ENCODE results near the gene USP3. TPM values are rescaled to one million over a fixed set of nuclear protein-coding genes. Genes with fewer than 3 reads are reported as not detected.
A peak's percentile ranks its signal among the peaks of the same experiment; 100 is the strongest.

USP3 gene
- total and polyA plus RNA-seq, 10 of the 15 experiments (the other 5 are each of a cell fraction or from before 2014, with no cell fraction given): 23.8 to 64.5 (median 50.3) TPM

- intact Hi-C loops (cut with micrococcal nuclease; ENCODE audit: unreplicated experiment): loop anchor here (1.0 to 10.0 kb wide), 4 partner anchors 10 to 681 kb away; partner anchors contain the start of genes CIAO2A, SNX1 and SNX22
- H3K9ac ChIP-seq (ENCODE audit: control insufficient read depth, insufficient read depth, low read length): peak overlapping the region; percentile 80
- peak overlapping the region; percentile 99 for H3K4me2 ChIP-seq (ENCODE audit: control insufficient read depth, insufficient read depth)
- TF ChIP-seq MTA3 (IDR thresholded peaks at IDR 0.05; ENCODE audit: borderline replicate concordance, low read length) (peak; percentile 84), CBX3 (IDR thresholded peaks at IDR 0.05; ENCODE audit: borderline replicate concordance, low read depth) (no peak), SKIL (IDR thresholded peaks at IDR 0.05; ENCODE audit: low read depth, poor library complexity, severe bottlenecking) (peak; percentile 88), EED (IDR thresholded peaks at IDR 0.05; ENCODE audit: low read depth) (peak; percentile 91), RELB (IDR thresholded peaks at IDR 0.05; ENCODE audit: low read depth) (peak; percentile 92), TCF3 (IDR thresholded peaks at IDR 0.05; ENCODE audit: borderline replicate concordance, insufficient read depth, low read depth, low read length) (0 out of 2 replicates have a peak, but pooled peaks have one; percentile 52), CEBPZ (IDR thresholded peaks at IDR 0.05; ENCODE audit: low read depth, low read length) (no peak), SMAD5 (IDR thresholded peaks at IDR 0.05; ENCODE audit: low read depth) (no peak), PRDM15 (CRISPR knock-in tag; IDR thresholded peaks at IDR 0.05) (no peak)
These were observed 30.2 kb upstream of the USP3 start for GRCh38 chr15:63473999-63474809.

More at GRCh38 chr15:63473999-63474809, 30.2 kb upstream of the USP3 start:
- RAD21 ChIA-PET (ENCODE audit: unreplicated experiment): interaction anchor here (0.7 to 11.9 kb wide), 12 partner anchors 10 to 126 kb away, joined by 3 to 197 read pairs (median 14); partner anchors contain the start of genes FBXL22 and USP3
- Histone ChIP-seq H3K27ac (ENCODE audit: control insufficient read depth, insufficient read depth) (peak overlapping the region; percentile 100), H2AFZ (ENCODE audit: control insufficient read depth, low read depth, low read length) (peak overlapping the region; percentile 37; the same call in 1 of the 2 replicates), H3K4me1 (ENCODE audit: control insufficient read depth, insufficient read depth, low read length) (peaks cover 62% of the 10 kb centered on the region), H3K36me3 (ENCODE audit: control insufficient read depth in 2 of 2, insufficient read depth in 2 of 2, low read length in 1 of 2) (no peaks in the 10 kb centered on the region), H3K4me3 (peak overlapping the region; percentile 59), H3K79me2 (ENCODE audit: control insufficient read depth, insufficient read depth, low read length) (no peaks in the 10 kb centered on the region; the same call in 1 of the 2 replicates), H3K9me3 (replicated peaks; ENCODE audit: control insufficient read depth, insufficient read depth, low read length) (no peaks in the 10 kb centered on the region), H3K27me3 (replicated peaks in 1 of 2; ENCODE audit: control insufficient read depth in 2 of 2, insufficient read depth in 2 of 2, low read length in 1 of 2) (no peaks in the 10 kb centered on the region), H4K20me1 (ENCODE audit: control insufficient read depth, insufficient read depth) (no peaks in the 10 kb centered on the region)
- FAIRE-seq (peak; percentile 71), DNase-seq (ENCODE audit: low read depth, low spot score) (peak; percentile 97), ATAC-seq (peak; percentile 80)
- 1% methylated on average over 4 of the region's 4 CpGs for WGBS (ENCODE audit: insufficient coverage, insufficient replicate concordance, low lambda C conversion rate, missing lambda C conversion rate)
- BruUV-seq (replicated peaks): no TSS peak
- in situ Hi-C loops (cut with MboI): no loop called here
- SMC1A ChIA-PET (ENCODE audit: uncharacterized antibody, unreplicated experiment): interaction anchor here (0.6 to 6.8 kb wide), 15 partner anchors 8 to 183 kb away, joined by 3 to 115 read pairs (median 7); partner anchors contain the start of gene USP3
- CTCF ChIA-PET: interaction anchor here (1.0 to 15.5 kb wide), 11 partner anchors 10 to 124 kb away, joined by 3 to 272 read pairs (median 11); partner anchors contain the start of genes FBXL22 and USP3
- POLR2A ChIA-PET: interaction anchor here (1.0 to 5.4 kb wide), 14 partner anchors 10 to 297 kb away, joined by 3 to 40 read pairs (median 5); partner anchors contain the start of gene USP3
